Skeletal muscle tissue (tissue), 4 donors: ENCODE data around the gene STK32A. TPM values are rescaled to one million over a fixed set of nuclear protein-coding genes. Genes with fewer than 3 reads are reported as not detected.

ENCODE experiments used
- H3K27ac ChIP-seq: one replicate; pipeline ENCODE4 v1.7.0; 2013; ENCODE audit warnings: mild to moderate bottlenecking, low read depth, low read length, inconsistent platforms
- H3K27me3 ChIP-seq, 3 donors: one replicate each; pipeline ENCODE4 v1.7.0; 2013; ENCODE audit warnings: low read length in 3 of 3; ENCODE audit not compliant: control insufficient read depth in 3 of 3, insufficient read depth in 3 of 3
- H3K36me3 ChIP-seq, 3 donors: one replicate each; pipeline ENCODE4 v1.7.0; 2013; ENCODE audit warnings: low read length in 3 of 3; ENCODE audit not compliant: control insufficient read depth in 3 of 3, insufficient read depth in 3 of 3
- H3K4me1 ChIP-seq, 3 donors: one replicate each; pipeline ENCODE4 v1.7.0; 2013; ENCODE audit warnings: low read length in 3 of 3, mild to moderate bottlenecking in 3 of 3; ENCODE audit not compliant: control insufficient read depth in 3 of 3, insufficient read depth in 3 of 3
- H3K4me3 ChIP-seq, 3 donors: one replicate each; pipeline ENCODE4 v1.7.0; 2013; ENCODE audit warnings: low read length in 3 of 3
- H3K9ac ChIP-seq, 3 donors: one replicate each; pipeline ENCODE4 v1.7.0; 2013; ENCODE audit warnings: low read length in 3 of 3, mild to moderate bottlenecking in 3 of 3, moderate library complexity in 2 of 3, low read depth in 1 of 3
- H3K9me3 ChIP-seq, 3 donors: one replicate each; pipeline ENCODE4 v1.7.0; 2013; ENCODE audit warnings: low read length in 3 of 3; ENCODE audit not compliant: control insufficient read depth in 3 of 3
- total RNA-seq: library from RNA; depleted of rRNA; stranded (reverse); fragments of >200 nt; gene quantifications from one replicate; pipeline ENCODE4 v1.2.3, GENCODE V29; 2014
- donor health status: Osteomylitis.

Gene STK32A
- total RNA-seq, 1 donor from 2014 or later, result 1.0 TPM

- H3K9me3 ChIP-seq, result no peaks in the 10 kb centered on the region
- no peaks in the 10 kb centered on the region for H3K36me3 ChIP-seq
- H3K4me3 ChIP-seq, result no peak overlapping the region
- no peak overlapping the region for H3K27ac ChIP-seq
- no peak overlapping the region for H3K9ac ChIP-seq
- no peaks in the 10 kb centered on the region for H3K27me3 ChIP-seq
- H3K4me1 ChIP-seq, result no peaks in the 10 kb centered on the region
Observed at GRCh38 chr5:147245381-147246165, 10.7 kb downstream of the STK32A start.

- no peaks in the 10 kb centered on the region for H3K9me3 ChIP-seq
- H3K27me3 ChIP-seq, result no peaks in the 10 kb centered on the region
- no peak overlapping the region for H3K4me3 ChIP-seq
- H3K9ac ChIP-seq, result no peak overlapping the region
- no peaks in the 10 kb centered on the region for H3K36me3 ChIP-seq
- H3K27ac ChIP-seq, result no peak overlapping the region
- no peaks in the 10 kb centered on the region for H3K4me1 ChIP-seq
Observed at GRCh38 chr5:147248561-147248960, 13.7 kb downstream of the STK32A start.

- H3K27ac ChIP-seq, result no peak overlapping the region
- no peak overlapping the region for H3K4me3 ChIP-seq
- no peak overlapping the region for H3K9ac ChIP-seq
- no peaks in the 10 kb centered on the region for H3K9me3 ChIP-seq
- no peaks in the 10 kb centered on the region for H3K4me1 ChIP-seq
- peaks cover 0 to 4% (median 0%) of the 10 kb centered on the region in 3 donors for H3K27me3 ChIP-seq
- H3K36me3 ChIP-seq, result no peaks in the 10 kb centered on the region
Observed at GRCh38 chr5:147259837-147260236, 25.0 kb downstream of the STK32A start.

GRCh38 chr5:147267082-147267832 is 32.4 kb downstream of the STK32A start:
- no peak overlapping the region for H3K4me3 ChIP-seq
- no peaks in the 10 kb centered on the region for H3K9me3 ChIP-seq
- peaks cover 0 to 2% (median 0%) of the 10 kb centered on the region in 3 donors for H3K27me3 ChIP-seq
- no peaks in the 10 kb centered on the region for H3K4me1 ChIP-seq
- H3K36me3 ChIP-seq, result no peaks in the 10 kb centered on the region
- no peak overlapping the region for H3K9ac ChIP-seq
- no peak overlapping the region for H3K27ac ChIP-seq

- no peak overlapping the region for H3K27ac ChIP-seq
- H3K9me3 ChIP-seq, result no peaks in the 10 kb centered on the region
- no peaks in the 10 kb centered on the region for H3K27me3 ChIP-seq
- H3K9ac ChIP-seq, result no peak overlapping the region
- no peaks in the 10 kb centered on the region for H3K4me1 ChIP-seq
- H3K4me3 ChIP-seq, result no peak overlapping the region
- H3K36me3 ChIP-seq, result no peaks in the 10 kb centered on the region
Observed at GRCh38 chr5:147276497-147276896, 41.7 kb downstream of the STK32A start.

GRCh38 chr5:147286296-147286695 is 51.5 kb downstream of the STK32A start:
- H3K27me3 ChIP-seq, result no peaks in the 10 kb centered on the region
- H3K9ac ChIP-seq, result no peak overlapping the region
- no peaks in the 10 kb centered on the region for H3K36me3 ChIP-seq
- no peak overlapping the region for H3K27ac ChIP-seq
- no peaks in the 10 kb centered on the region for H3K9me3 ChIP-seq
- H3K4me1 ChIP-seq, result peaks cover 0 to 2% (median 0%) of the 10 kb centered on the region in 3 donors
- no peak overlapping the region for H3K4me3 ChIP-seq

- no peaks in the 10 kb centered on the region for H3K27me3 ChIP-seq
- peaks cover 0 to 2% (median 0%) of the 10 kb centered on the region in 3 donors for H3K4me1 ChIP-seq
- H3K36me3 ChIP-seq, result no peaks in the 10 kb centered on the region
- H3K9me3 ChIP-seq, result no peaks in the 10 kb centered on the region
- H3K9ac ChIP-seq, result no peak overlapping the region
- H3K27ac ChIP-seq, result no peak overlapping the region
- no peak overlapping the region for H3K4me3 ChIP-seq
Observed at GRCh38 chr5:147287110-147287509, 52.3 kb downstream of the STK32A start.

GRCh38 chr5:147290261-147290660 is 55.4 kb downstream of the STK32A start:
- Histone ChIP-seq H3K9ac (no peak overlapping the region), H3K9me3 (no peaks in the 10 kb centered on the region), H3K4me1 (peaks cover 0 to 2% (median 0%) of the 10 kb centered on the region in 3 donors), H3K27ac (no peak overlapping the region), H3K27me3 (no peaks in the 10 kb centered on the region), H3K36me3 (no peaks in the 10 kb centered on the region), H3K4me3 (no peak overlapping the region)

GRCh38 chr5:147303251-147303650 is 68.4 kb downstream of the STK32A start:
- Histone ChIP-seq H3K27me3 (no peaks in the 10 kb centered on the region), H3K27ac (no peak overlapping the region), H3K9ac (no peak overlapping the region), H3K9me3 (no peaks in the 10 kb centered on the region), H3K4me1 (no peaks in the 10 kb centered on the region), H3K4me3 (no peak overlapping the region), H3K36me3 (no peaks in the 10 kb centered on the region)

GRCh38 chr5:147303976-147304375 is 69.2 kb downstream of the STK32A start:
- H3K9ac ChIP-seq, result no peak overlapping the region
- no peaks in the 10 kb centered on the region for H3K9me3 ChIP-seq
- no peaks in the 10 kb centered on the region for H3K27me3 ChIP-seq
- no peak overlapping the region for H3K4me3 ChIP-seq
- no peak overlapping the region for H3K27ac ChIP-seq
- no peaks in the 10 kb centered on the region for H3K36me3 ChIP-seq
- no peaks in the 10 kb centered on the region for H3K4me1 ChIP-seq
